ENCODE results near the gene CBX8. TPM values are rescaled to one million over a fixed set of nuclear protein-coding genes. Genes with fewer than 3 reads are reported as not detected.
A peak's percentile ranks its signal among the peaks of the same experiment; 100 is the strongest.

CBX8 gene
- total and polyA plus RNA-seq, 2 of the 13 experiments (the other 11 are each of a cell fraction or from before 2014, with no cell fraction given): 0.34 to 12.6 TPM

DNA sequence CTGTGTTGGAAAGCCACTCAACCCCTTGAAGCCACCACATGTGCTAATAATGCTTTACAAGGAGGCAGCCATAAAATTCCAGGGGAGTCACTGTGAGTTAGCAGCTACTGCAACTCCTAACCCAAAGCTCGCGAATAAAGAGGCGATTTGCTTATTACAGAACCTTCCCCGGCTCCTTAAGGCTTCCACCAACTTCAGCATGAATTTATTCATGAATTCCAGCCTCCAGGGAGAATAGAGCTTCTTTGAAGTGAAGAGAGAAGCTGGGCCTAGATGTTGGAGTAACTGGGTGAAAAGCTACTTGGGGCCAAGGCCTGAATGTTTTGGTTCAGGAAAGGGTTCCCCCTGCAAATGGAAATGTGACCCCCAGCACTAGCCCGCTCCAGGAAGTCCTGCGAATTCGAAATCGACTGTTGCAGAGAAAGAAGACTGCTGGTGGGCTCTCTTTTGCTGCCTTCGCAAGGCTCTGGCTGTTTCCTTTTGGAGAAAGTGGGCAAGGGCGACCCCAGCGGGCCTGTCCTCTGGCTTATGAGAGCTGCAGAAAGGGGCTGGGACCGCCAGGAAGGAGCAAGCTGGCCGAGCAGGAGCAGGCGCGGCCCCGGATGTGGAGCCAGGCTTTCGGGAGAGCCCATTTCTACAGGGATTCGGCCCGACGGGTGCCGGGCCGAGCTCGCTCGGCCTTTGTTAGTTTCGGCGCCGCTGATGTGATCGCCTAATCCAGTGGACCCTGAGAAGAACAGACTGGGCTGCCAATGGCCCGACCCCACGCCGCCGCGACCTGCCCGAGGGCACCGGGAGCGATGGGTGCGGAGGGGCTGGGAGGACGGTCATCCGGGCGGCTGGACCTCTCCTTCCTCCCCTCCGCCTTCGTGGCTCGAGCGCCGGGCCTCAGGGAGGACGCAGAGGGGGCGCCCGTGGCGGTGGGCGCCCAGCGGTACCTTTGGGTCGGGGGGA lies 7.6 kb downstream of the CBX8 start (continued):
- TF ChIP-seq, protein P1, sequence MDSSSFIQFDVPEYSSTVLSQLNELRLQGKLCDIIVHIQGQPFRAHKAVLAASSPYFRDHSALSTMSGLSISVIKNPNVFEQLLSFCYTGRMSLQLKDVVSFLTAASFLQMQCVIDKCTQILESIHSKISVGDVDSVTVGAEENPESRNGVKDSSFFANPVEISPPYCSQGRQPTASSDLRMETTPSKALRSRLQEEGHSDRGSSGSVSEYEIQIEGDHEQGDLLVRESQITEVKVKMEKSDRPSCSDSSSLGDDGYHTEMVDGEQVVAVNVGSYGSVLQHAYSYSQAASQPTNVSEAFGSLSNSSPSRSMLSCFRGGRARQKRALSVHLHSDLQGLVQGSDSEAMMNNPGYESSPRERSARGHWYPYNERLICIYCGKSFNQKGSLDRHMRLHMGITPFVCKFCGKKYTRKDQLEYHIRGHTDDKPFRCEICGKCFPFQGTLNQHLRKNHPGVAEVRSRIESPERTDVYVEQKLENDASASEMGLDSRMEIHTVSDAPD (CRISPR knock-in tag; IDR thresholded peaks at IDR 0.05): 0 out of 2 replicates have a peak, but pooled peaks have one; percentile 28
- TF ChIP-seq SRSF9 (IDR thresholded peaks at IDR 0.05; ENCODE audit: borderline replicate concordance, insufficient read depth, low read depth, low read length, poor library complexity, severe bottlenecking) (no peak), ESRRA (CRISPR knock-in tag; IDR thresholded peaks at IDR 0.05; ENCODE audit: low read depth) (no peak), SIN3B (IDR thresholded peaks at IDR 0.05; ENCODE audit: low read length) (no peak), ZNF800 (CRISPR knock-in tag; IDR thresholded peaks at IDR 0.05) (no peak), ADNP (CRISPR knock-in tag; IDR thresholded peaks at IDR 0.05) (no peak), RAD51 (IDR thresholded peaks at IDR 0.05; ENCODE audit: borderline replicate concordance) (no peak), ZNF407 (CRISPR knock-in tag; IDR thresholded peaks at IDR 0.05; ENCODE audit: not compliant biosample characterization) (no peak), MAFF (IDR thresholded peaks at IDR 0.05; ENCODE audit: low read depth, low read length) (no peak), HOXA5 (CRISPR knock-in tag; IDR thresholded peaks at IDR 0.05) (no peak), ZNF607 (CRISPR knock-in tag; IDR thresholded peaks at IDR 0.05; ENCODE audit: borderline replicate concordance) (no peak; the same call in 1 of the 2 replicates), TOE1 (CRISPR knock-in tag; IDR thresholded peaks at IDR 0.05) (no peak), MEIS1 (CRISPR knock-in tag; IDR thresholded peaks at IDR 0.05; ENCODE audit: borderline replicate concordance) (0 out of 2 replicates have a peak, but pooled peaks have one; percentile 44), HOXD1 (CRISPR knock-in tag; IDR thresholded peaks at IDR 0.05) (no peak)

Data from HepG2 (cell line).